Transverse colon (tissue), 4 donors: ENCODE data around the gene PPP5C. TPM values are rescaled to one million over a fixed set of nuclear protein-coding genes. Genes with fewer than 3 reads are reported as not detected.
"Not testable (repeated sequence)": the region's sequence is repeated elsewhere in the genome, so short reads cannot be mapped to it uniquely, and the experiment has no call there.

Experiments
- DNase-seq: peaks from one replicate; pipeline ENCODE4 v3.0.0-alpha.2; 2019
- H3K27ac ChIP-seq, 4 donors: fragments of 200-600 bp; sonication (generic); 2 replicates each; pipeline ENCODE4 v1.5.1; 2016 to 2018; ENCODE audit warnings: inconsistent platforms in 4 of 4
- H3K27me3 ChIP-seq: fragments of 200-600 bp; sonication (generic); 2 replicates; pipeline ENCODE4 v1.5.1; 2017; ENCODE audit warnings: inconsistent platforms
- H3K36me3 ChIP-seq, 4 donors: fragments of 200-600 bp; sonication (generic); 2 replicates each; pipeline ENCODE4 v1.5.1; 2017 to 2019; ENCODE audit warnings: inconsistent platforms in 4 of 4
- H3K4me1 ChIP-seq, 4 donors: fragments of 200-600 bp; sonication (generic); 2 replicates each; pipeline ENCODE4 v1.5.1; 2017 to 2020; ENCODE audit warnings: inconsistent platforms in 4 of 4
- H3K4me3 ChIP-seq, 4 donors: fragments of 200-600 bp; sonication (generic); 1 replicate in 1 of 4; 2 replicates in 3 of 4; pipeline versions ENCODE4 v1.5.1 to v1.6.1; 2017 to 2019; ENCODE audit warnings: inconsistent platforms in 4 of 4
- H3K9me3 ChIP-seq, 2 donors: fragments of 200-600 bp; sonication (generic); 2 replicates each; pipeline ENCODE4 v1.5.1; 2017 to 2019; ENCODE audit warnings: inconsistent platforms in 2 of 2
- EP300 ChIP-seq: sonication (generic); formaldehyde crosslinking; IDR thresholded peaks from one replicate; pipeline ENCODE4 v1.6.1; 2017; ENCODE audit warnings: antibody characterized with exemption, low read depth
- POLR2A ChIP-seq: fragments of 450-650 bp; IDR thresholded peaks from one replicate; pipeline ENCODE4 v1.6.1; 2016; ENCODE audit warnings: antibody characterized with exemption, mild to moderate bottlenecking, moderate library complexity
- POLR2AphosphoS5 ChIP-seq, 3 donors: sonication (generic); formaldehyde crosslinking; IDR thresholded peaks; one replicate each; pipeline ENCODE4 v1.6.1; 2016; ENCODE audit warnings: antibody characterized with exemption in 3 of 3
- WGBS, 2 donors: methylation state at CpG; one replicate each; pipeline ENCODE4 v1.1.5; 2018; ENCODE audit warnings: low coverage in 1 of 2; 5-methylcytosine and 5-hydroxymethylcytosine counted together
- in situ Hi-C, 4 donors: fragments of 200-750 bp; cut with MboI; loops; one replicate each; pipeline versions ENCODE4 v1.15.0 to v1.15.1; 2017; ENCODE audit warnings: low sequenced_read_pairs in 3 of 4, low pct_ligation_motif_present in 1 of 4, low pct_unique_long_range_greater_than_20kb in 1 of 4
- intact Hi-C: fragments of 100-400 bp; cut with DNase I; formaldehyde crosslinking; loops from one replicate; pipeline ENCODE4 v1.15.1; 2023; ENCODE audit warnings: low total_unique reads
- total RNA-seq, 4 donors: library from RNA; depleted of rRNA; stranded (reverse); fragments of >200 nt; gene quantifications; one replicate each; pipeline ENCODE4 v1.1.0, GENCODE V29; 2016
- TF ChIP-seq, protein P1 (sequence below), 5 experiments: fragments of 200-600 bp in 3 of 5; fragments of 450-650 bp in 2 of 5; sonication (generic) in 3 of 5; IDR thresholded peaks; 1 replicate in 2 of 5; 2 replicates in 3 of 5; pipeline ENCODE4 v1.5.1; 2016 to 2017; ENCODE audit warnings: antibody characterized with exemption in 5 of 5, inconsistent platforms in 3 of 5, mild to moderate bottlenecking in 2 of 5, moderate library complexity in 1 of 5

PPP5C gene
- total RNA-seq, 4 donors from 2014 or later = 78.8 to 132 (median 96.8) TPM

DNA sequence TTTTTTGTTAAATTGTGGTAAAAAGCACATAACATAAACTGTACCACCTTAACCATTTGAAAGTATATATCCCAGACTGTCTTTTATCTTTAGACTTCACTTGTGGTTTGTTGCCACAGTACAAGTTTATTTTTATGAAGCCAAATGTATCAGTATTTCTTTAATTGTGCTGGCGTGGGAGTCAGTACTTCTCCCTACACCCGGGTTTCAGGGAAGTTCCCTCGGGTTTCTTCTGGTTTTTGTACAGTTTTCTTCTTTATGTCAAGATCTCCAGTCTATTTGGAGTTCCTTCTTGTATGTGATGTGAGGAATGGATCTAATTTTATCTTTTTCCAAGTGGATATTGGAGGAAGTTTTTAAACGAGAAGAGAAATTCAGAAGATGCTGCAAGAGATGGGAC lies 46.0 kb downstream of the PPP5C start:
- 40 to 47% methylated on average over 4 of the region's 4 CpGs for WGBS, 2 donors
- intact Hi-C loops = no loop called here
- peaks cover 0 to 9% (median 2%) of the 10 kb centered on the region in 4 donors for H3K4me1 ChIP-seq
- H3K27ac ChIP-seq = no peak overlapping the region
- H3K4me3 ChIP-seq = no peak overlapping the region
- no peaks in the 10 kb centered on the region for H3K9me3 ChIP-seq
- TF ChIP-seq POLR2AphosphoS5 (IDR thresholded peaks at IDR 0.05) (no peak), EP300 (no peak), POLR2A (no peak)
- TF ChIP-seq, protein P1, sequence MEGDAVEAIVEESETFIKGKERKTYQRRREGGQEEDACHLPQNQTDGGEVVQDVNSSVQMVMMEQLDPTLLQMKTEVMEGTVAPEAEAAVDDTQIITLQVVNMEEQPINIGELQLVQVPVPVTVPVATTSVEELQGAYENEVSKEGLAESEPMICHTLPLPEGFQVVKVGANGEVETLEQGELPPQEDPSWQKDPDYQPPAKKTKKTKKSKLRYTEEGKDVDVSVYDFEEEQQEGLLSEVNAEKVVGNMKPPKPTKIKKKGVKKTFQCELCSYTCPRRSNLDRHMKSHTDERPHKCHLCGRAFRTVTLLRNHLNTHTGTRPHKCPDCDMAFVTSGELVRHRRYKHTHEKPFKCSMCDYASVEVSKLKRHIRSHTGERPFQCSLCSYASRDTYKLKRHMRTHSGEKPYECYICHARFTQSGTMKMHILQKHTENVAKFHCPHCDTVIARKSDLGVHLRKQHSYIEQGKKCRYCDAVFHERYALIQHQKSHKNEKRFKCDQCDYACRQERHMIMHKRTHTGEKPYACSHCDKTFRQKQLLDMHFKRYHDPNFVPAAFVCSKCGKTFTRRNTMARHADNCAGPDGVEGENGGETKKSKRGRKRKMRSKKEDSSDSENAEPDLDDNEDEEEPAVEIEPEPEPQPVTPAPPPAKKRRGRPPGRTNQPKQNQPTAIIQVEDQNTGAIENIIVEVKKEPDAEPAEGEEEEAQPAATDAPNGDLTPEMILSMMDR (IDR thresholded peaks at IDR 0.05) = no peak
- in situ Hi-C loops = no loop called here
- no peaks in the 10 kb centered on the region for H3K27me3 ChIP-seq
- DNase-seq = no peak
- peaks cover 0 to 22% (median 6%) of the 10 kb centered on the region in 4 donors for H3K36me3 ChIP-seq

DNA sequence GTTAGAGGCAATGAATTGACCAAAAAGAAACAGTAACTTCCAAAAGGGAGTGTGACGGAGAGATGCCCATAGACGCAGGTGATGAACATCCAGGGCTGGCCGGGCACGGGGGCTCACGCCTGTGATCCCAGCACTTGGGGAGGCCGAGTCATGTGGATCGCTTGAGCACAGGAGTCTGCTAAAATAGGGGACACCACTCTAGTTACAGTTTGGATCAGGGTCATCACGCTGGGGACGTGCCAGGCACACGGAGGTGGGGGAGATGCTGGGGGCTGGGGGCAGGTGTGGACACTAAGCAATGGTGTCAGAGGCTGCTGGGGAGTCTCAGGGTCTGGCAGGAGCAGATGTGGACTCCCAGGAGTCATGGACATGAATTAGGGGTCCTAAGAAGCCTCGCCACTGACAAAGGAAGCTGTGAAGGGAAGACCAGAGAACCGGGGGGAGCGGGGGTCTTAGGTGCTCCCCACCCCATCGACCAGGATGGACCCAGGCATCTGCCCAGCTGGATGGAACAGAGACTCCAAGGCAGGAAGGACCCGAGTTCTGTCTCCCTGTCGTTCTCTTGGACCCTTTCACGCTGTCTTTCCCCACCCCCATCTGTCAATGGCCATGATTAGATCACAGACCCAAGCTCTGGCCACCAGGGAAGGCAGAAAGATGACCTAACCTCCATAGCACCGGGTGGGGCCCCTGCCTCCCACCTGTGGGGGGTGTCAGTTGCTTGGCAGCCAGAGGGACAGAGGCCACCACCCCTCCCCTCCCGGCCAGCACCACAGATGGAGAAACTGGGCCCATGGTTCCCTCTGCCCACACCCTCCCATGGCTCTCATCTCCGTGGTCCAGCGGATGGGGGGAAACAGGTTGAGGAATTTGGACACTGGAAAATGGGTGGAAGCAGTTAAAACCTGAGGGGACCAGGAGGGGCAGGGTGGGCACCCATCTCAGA lies 46.8 kb downstream of the PPP5C start:
- H3K27ac ChIP-seq = no peak overlapping the region
- intact Hi-C loops = no loop called here

DNA sequence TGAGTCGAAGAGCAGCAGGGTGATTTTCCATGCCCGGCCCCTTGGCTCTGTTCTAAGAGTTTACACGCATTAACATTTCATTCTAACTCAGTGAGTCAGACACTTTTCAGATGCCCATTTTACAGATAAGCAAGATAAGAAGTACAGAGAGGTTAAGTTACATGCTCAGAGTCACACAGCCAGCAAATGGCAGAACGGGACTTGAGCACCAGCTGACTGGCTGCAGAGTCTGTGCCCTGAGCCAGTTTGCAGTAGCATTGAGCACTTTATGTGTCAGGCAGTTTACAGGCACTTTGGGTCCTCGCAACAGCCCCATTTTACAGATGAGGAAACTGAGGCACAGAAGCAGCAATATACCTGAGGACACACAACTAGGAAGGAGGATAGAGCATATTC lies 47.5 kb downstream of the PPP5C start:
- no peak for TF ChIP-seq POLR2A
- TF ChIP-seq EP300 = no peak
- no peak for TF ChIP-seq POLR2AphosphoS5 (IDR thresholded peaks at IDR 0.05)
- TF ChIP-seq, protein P1 (IDR thresholded peaks at IDR 0.05) = no peak
- H3K27me3 ChIP-seq = peaks cover 4% of the 10 kb centered on the region
- H3K9me3 ChIP-seq = no peaks in the 10 kb centered on the region
- peaks cover 0 to 9% (median 2%) of the 10 kb centered on the region in 4 donors for H3K4me1 ChIP-seq
- in situ Hi-C loops (no loop called here), intact Hi-C loops (no loop called here)
- DNase-seq = no peak
- no peak overlapping the region for H3K27ac ChIP-seq
- 89 to 100% methylated on average over 3 to 5 of the region's 5 CpGs for WGBS, 2 donors
- no peak overlapping the region for H3K4me3 ChIP-seq
- peaks cover 0 to 9% (median 2%) of the 10 kb centered on the region in 4 donors for H3K36me3 ChIP-seq

More for the DNA sequence above, 46.8 kb downstream of the PPP5C start:
- H3K4me1 ChIP-seq = peaks cover 0 to 9% (median 2%) of the 10 kb centered on the region in 4 donors
- in situ Hi-C loops = no loop called here
- 83 to 90% methylated on average over 2 to 21 of the region's 21 CpGs for WGBS, 2 donors
- DNase-seq = no peak
- H3K9me3 ChIP-seq = no peaks in the 10 kb centered on the region
- H3K36me3 ChIP-seq = peaks cover 0 to 13% (median 4%) of the 10 kb centered on the region in 4 donors
- TF ChIP-seq, protein P1 (IDR thresholded peaks at IDR 0.05) = no peak
- TF ChIP-seq POLR2A (no peak), EP300 (no peak), POLR2AphosphoS5 (IDR thresholded peaks at IDR 0.05) (no peak)
- no peak overlapping the region for H3K4me3 ChIP-seq
- H3K27me3 ChIP-seq = no peaks in the 10 kb centered on the region

DNA sequence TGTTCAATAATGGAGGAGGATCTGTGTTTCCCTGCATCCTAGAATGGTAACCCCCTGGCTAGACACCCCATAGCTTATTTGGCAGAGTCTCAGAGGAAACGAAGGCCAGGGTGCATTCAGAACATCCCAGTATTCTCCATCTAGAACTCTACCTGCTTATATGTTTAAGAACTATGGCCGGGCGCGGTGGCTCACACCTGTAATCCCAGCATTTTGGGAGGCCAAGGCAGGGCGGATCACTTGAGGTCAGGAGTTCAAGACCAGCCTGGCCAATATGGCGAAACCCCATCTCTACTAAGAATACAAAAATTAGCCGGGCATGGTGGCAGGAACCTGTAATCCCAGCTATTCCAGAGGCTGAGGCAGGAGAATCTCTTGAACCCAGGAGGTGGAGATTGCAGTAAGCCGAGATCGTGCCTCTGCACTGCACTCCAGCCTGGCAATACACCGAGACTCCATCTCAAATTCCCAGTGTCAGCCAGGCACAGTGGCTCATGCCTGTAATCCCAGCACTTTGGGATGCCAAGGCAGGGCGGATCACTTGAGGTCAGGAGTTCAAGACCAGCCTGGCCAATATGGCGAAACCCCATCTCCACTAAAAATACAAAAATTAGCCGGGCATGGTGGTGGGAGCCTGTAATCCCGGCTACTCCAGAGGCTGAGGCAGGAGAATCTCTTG lies 51.1 kb downstream of the PPP5C start:
- H3K27me3 ChIP-seq = peaks cover 12% of the 10 kb centered on the region
- H3K4me1 ChIP-seq, H3K36me3 ChIP-seq, intact Hi-C loops, DNase-seq, H3K9me3 ChIP-seq, H3K4me3 ChIP-seq, H3K27ac ChIP-seq: not testable (repeated sequence)
- 85% methylated on average over 14 of the region's 14 CpGs; no CpG with 5 or more reads in 1 of the 2 donors for WGBS, 2 donors
- in situ Hi-C loops = loop anchor here in 2 of 4 donors (5.0 kb wide), 1 partner anchor 89 kb away; no protein-coding TSS in a partner anchor
